ENCODE measurements around the gene WRAP73.

DNA sequence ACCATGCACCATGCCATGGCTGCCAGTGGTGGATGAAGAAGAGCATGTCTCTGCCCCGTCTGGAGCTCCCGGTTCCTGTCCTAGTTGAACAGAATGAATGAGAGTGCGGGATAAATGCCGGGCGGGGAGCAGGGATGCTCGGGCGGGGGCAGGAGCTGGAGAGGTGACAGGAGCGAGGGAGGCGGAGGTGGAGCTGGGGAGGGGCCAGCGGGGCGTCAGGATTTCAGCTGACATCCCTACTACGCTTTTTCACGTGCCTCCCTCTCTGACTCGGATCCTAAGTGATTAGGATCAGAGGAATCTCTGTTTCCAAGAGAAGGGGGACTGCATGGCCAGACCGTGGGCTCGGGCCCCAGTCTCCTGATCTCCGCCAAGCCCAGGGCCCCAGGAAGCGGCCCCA is 49.7 kb upstream of the WRAP73 start:
- TF ChIP-seq POLR2AphosphoS5 (IDR thresholded peaks at IDR 0.05) (no peak), CTCF (IDR thresholded peaks at IDR 0.05) (no peak), POLR2A (IDR thresholded peaks at IDR 0.05) (no peak)
